ENCODE results near the gene IVL. TPM values are rescaled to one million over a fixed set of nuclear protein-coding genes. Genes with fewer than 3 reads are reported as not detected.

The IVL gene
- total and polyA plus RNA-seq, 4 donors, result 0.02 TPM; not detected in 3

GRCh38 chr1:152859696-152860095 is 48.6 kb upstream of the IVL start, which contains the start of gene LCE7A:
TSS of gene LCE7A (plus strand) at chr1:152859996. CDS start at chr1:152860698, 702 bp downstream.
- H3K4me3 ChIP-seq (ENCODE audit: low read depth in 1 of 3, low read length in 3 of 3), result no peak within 1 kb of the TSS
- H3K27me3 ChIP-seq (ENCODE audit: control insufficient read depth in 4 of 4, insufficient read depth in 4 of 4, low read length in 3 of 4), result peaks cover 0 to 10% (median 0%) of the 10 kb centered on the region in 4 donors
- H3K9ac ChIP-seq (ENCODE audit: low read depth in 1 of 2, low read length in 2 of 2), result no peak within 1 kb of the TSS
- H3K9me3 ChIP-seq (ENCODE audit: control insufficient read depth in 4 of 4, low read length in 3 of 4), result no peaks in the 10 kb centered on the region
- H3K36me3 ChIP-seq (ENCODE audit: control insufficient read depth in 4 of 4, insufficient read depth in 3 of 4, low read depth in 1 of 4, low read length in 3 of 4), result no peaks in the 10 kb centered on the region
- H3K27ac ChIP-seq (ENCODE audit: low read depth in 1 of 2, low read length in 2 of 2), result no peak within 1 kb of the TSS
- no peak for TF ChIP-seq SP1 (IDR thresholded peaks at IDR 0.05)
- no peak for TF ChIP-seq HNF4G (IDR thresholded peaks at IDR 0.05)
- TF ChIP-seq FOXA1 (IDR thresholded peaks at IDR 0.05), result no peak
- TF ChIP-seq MAX (IDR thresholded peaks at IDR 0.05), result no peak
- TF ChIP-seq, protein P1, sequence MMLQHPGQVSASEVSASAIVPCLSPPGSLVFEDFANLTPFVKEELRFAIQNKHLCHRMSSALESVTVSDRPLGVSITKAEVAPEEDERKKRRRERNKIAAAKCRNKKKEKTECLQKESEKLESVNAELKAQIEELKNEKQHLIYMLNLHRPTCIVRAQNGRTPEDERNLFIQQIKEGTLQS (IDR thresholded peaks at IDR 0.05), result no peak
- TF ChIP-seq, protein P2, sequence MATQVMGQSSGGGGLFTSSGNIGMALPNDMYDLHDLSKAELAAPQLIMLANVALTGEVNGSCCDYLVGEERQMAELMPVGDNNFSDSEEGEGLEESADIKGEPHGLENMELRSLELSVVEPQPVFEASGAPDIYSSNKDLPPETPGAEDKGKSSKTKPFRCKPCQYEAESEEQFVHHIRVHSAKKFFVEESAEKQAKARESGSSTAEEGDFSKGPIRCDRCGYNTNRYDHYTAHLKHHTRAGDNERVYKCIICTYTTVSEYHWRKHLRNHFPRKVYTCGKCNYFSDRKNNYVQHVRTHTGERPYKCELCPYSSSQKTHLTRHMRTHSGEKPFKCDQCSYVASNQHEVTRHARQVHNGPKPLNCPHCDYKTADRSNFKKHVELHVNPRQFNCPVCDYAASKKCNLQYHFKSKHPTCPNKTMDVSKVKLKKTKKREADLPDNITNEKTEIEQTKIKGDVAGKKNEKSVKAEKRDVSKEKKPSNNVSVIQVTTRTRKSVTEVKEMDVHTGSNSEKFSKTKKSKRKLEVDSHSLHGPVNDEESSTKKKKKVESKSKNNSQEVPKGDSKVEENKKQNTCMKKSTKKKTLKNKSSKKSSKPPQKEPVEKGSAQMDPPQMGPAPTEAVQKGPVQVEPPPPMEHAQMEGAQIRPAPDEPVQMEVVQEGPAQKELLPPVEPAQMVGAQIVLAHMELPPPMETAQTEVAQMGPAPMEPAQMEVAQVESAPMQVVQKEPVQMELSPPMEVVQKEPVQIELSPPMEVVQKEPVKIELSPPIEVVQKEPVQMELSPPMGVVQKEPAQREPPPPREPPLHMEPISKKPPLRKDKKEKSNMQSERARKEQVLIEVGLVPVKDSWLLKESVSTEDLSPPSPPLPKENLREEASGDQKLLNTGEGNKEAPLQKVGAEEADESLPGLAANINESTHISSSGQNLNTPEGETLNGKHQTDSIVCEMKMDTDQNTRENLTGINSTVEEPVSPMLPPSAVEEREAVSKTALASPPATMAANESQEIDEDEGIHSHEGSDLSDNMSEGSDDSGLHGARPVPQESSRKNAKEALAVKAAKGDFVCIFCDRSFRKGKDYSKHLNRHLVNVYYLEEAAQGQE (IDR thresholded peaks at IDR 0.05), result no peak
- no peak for TF ChIP-seq EGR1 (IDR thresholded peaks at IDR 0.05; ENCODE audit: low read depth in 2 of 2)
- TF ChIP-seq YY1 (IDR thresholded peaks at IDR 0.05), result no peak
- TF ChIP-seq CTCF (IDR thresholded peaks at IDR 0.05; ENCODE audit: low read depth, low read length, missing input control), result no peak
- TF ChIP-seq FOXA2 (IDR thresholded peaks at IDR 0.05), result no peak
- TF ChIP-seq GABPA (IDR thresholded peaks at IDR 0.05 in 1 of 2, conservative IDR thresholded peaks at IDR 0.05 in 1 of 2), result no peak
- TF ChIP-seq TAF1 (conservative IDR thresholded peaks at IDR 0.05), result no peak
- no peak for TF ChIP-seq HNF4A (conservative IDR thresholded peaks at IDR 0.05)
- no peak for TF ChIP-seq RAD21 (IDR thresholded peaks at IDR 0.05)
- no peak for TF ChIP-seq JUND (IDR thresholded peaks at IDR 0.05)
- no peaks in the 10 kb centered on the region for H3K4me1 ChIP-seq (ENCODE audit: control insufficient read depth in 4 of 4, insufficient read depth in 4 of 4, low read length in 3 of 4)
- 72% methylated on average over 3 of the region's 3 CpGs for WGBS
- DNase-seq (ENCODE audit: low spot score), result no peak

GRCh38 chr1:152860129-152860528 is 48.2 kb upstream of the IVL start:
- WGBS, result 69% methylated on average over 3 of the region's 3 CpGs
- H3K4me3 ChIP-seq (ENCODE audit: low read depth in 1 of 3, low read length in 3 of 3), result no peak overlapping the region
- no peaks in the 10 kb centered on the region for H3K36me3 ChIP-seq (ENCODE audit: control insufficient read depth in 4 of 4, insufficient read depth in 3 of 4, low read depth in 1 of 4, low read length in 3 of 4)
- no peaks in the 10 kb centered on the region for H3K4me1 ChIP-seq (ENCODE audit: control insufficient read depth in 4 of 4, insufficient read depth in 4 of 4, low read length in 3 of 4)
- no peaks in the 10 kb centered on the region for H3K9me3 ChIP-seq (ENCODE audit: control insufficient read depth in 4 of 4, low read length in 3 of 4)
- H3K9ac ChIP-seq (ENCODE audit: low read depth in 1 of 2, low read length in 2 of 2), result no peak overlapping the region
- no peak for TF ChIP-seq GABPA (IDR thresholded peaks at IDR 0.05 in 1 of 2, conservative IDR thresholded peaks at IDR 0.05 in 1 of 2)
- TF ChIP-seq YY1 (IDR thresholded peaks at IDR 0.05), result no peak
- TF ChIP-seq HNF4A (conservative IDR thresholded peaks at IDR 0.05), result no peak
- TF ChIP-seq HNF4G (IDR thresholded peaks at IDR 0.05), result no peak
- no peak for TF ChIP-seq SP1 (IDR thresholded peaks at IDR 0.05)
- TF ChIP-seq TAF1 (conservative IDR thresholded peaks at IDR 0.05), result no peak
- TF ChIP-seq, protein P3, sequence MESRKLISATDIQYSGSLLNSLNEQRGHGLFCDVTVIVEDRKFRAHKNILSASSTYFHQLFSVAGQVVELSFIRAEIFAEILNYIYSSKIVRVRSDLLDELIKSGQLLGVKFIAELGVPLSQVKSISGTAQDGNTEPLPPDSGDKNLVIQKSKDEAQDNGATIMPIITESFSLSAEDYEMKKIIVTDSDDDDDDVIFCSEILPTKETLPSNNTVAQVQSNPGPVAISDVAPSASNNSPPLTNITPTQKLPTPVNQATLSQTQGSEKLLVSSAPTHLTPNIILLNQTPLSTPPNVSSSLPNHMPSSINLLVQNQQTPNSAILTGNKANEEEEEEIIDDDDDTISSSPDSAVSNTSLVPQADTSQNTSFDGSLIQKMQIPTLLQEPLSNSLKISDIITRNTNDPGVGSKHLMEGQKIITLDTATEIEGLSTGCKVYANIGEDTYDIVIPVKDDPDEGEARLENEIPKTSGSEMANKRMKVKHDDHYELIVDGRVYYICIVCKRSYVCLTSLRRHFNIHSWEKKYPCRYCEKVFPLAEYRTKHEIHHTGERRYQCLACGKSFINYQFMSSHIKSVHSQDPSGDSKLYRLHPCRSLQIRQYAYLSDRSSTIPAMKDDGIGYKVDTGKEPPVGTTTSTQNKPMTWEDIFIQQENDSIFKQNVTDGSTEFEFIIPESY (IDR thresholded peaks at IDR 0.05), result no peak
- no peak for TF ChIP-seq EGR1 (IDR thresholded peaks at IDR 0.05; ENCODE audit: low read depth in 2 of 2)
- TF ChIP-seq JUND (IDR thresholded peaks at IDR 0.05), result no peak
- H3K27ac ChIP-seq (ENCODE audit: low read depth in 1 of 2, low read length in 2 of 2), result no peak overlapping the region
- peaks cover 0 to 10% (median 0%) of the 10 kb centered on the region in 4 donors for H3K27me3 ChIP-seq (ENCODE audit: control insufficient read depth in 4 of 4, insufficient read depth in 4 of 4, low read length in 3 of 4)
- no peak for DNase-seq (ENCODE audit: low spot score)

All from liver (tissue), 9 donors.